ENCODE measurements around the gene ACOT8. TPM values are rescaled to one million over a fixed set of nuclear protein-coding genes. Genes with fewer than 3 reads are reported as not detected.

The ACOT8 gene
- total RNA-seq, 1 donor from 2014 or later: 15.9 TPM

GRCh38 chr20:45845452-45845851 is 11.7 kb downstream of the ACOT8 start:
- Mint-ChIP-seq H3K36me3 (ENCODE audit: low read depth) (peaks cover 6% of the 10 kb centered on the region), H3K4me3 (ENCODE audit: unreplicated experiment) (no peak overlapping the region), H3K27ac (ENCODE audit: unreplicated experiment) (no peak overlapping the region), H3K4me1 (ENCODE audit: low read depth) (peaks cover 7% of the 10 kb centered on the region), H3K27me3 (ENCODE audit: low read depth) (no peaks in the 10 kb centered on the region), H3K9me3 (ENCODE audit: low read depth) (no peaks in the 10 kb centered on the region)
- TF ChIP-seq CTCF (IDR thresholded peaks at IDR 0.05): no peak
- no peak for DNase-seq (ENCODE audit: low spot score)

GRCh38 chr20:45843506-45843905 is 13.7 kb downstream of the ACOT8 start:
- H3K4me3 Mint-ChIP-seq (ENCODE audit: unreplicated experiment): no peak overlapping the region
- TF ChIP-seq CTCF (IDR thresholded peaks at IDR 0.05): no peak
- peaks cover 7% of the 10 kb centered on the region for H3K4me1 Mint-ChIP-seq (ENCODE audit: low read depth)
- H3K36me3 Mint-ChIP-seq (ENCODE audit: low read depth): peaks cover 6% of the 10 kb centered on the region
- H3K27me3 Mint-ChIP-seq (ENCODE audit: low read depth): no peaks in the 10 kb centered on the region
- no peak for DNase-seq (ENCODE audit: low spot score)
- H3K27ac Mint-ChIP-seq (ENCODE audit: unreplicated experiment): no peak overlapping the region
- H3K9me3 Mint-ChIP-seq (ENCODE audit: low read depth): no peaks in the 10 kb centered on the region

GRCh38 chr20:45842169-45842812 is 14.9 kb downstream of the ACOT8 start:
- Mint-ChIP-seq H3K36me3 (ENCODE audit: low read depth) (peaks cover 6% of the 10 kb centered on the region), H3K27ac (ENCODE audit: unreplicated experiment) (peak overlapping the region; percentile 57)
- DNase-seq (ENCODE audit: low spot score): no peak

GRCh38 chr20:45841407-45842129 is 15.6 kb downstream of the ACOT8 start:
- peaks cover 6% of the 10 kb centered on the region for H3K36me3 Mint-ChIP-seq (ENCODE audit: low read depth)

More at GRCh38 chr20:45842169-45842812, 14.9 kb downstream of the ACOT8 start:
- peaks cover 9% of the 10 kb centered on the region for H3K4me1 Mint-ChIP-seq (ENCODE audit: low read depth)
- H3K9me3 Mint-ChIP-seq (ENCODE audit: low read depth): no peaks in the 10 kb centered on the region
- H3K27me3 Mint-ChIP-seq (ENCODE audit: low read depth): no peaks in the 10 kb centered on the region
- no peak overlapping the region for H3K4me3 Mint-ChIP-seq (ENCODE audit: unreplicated experiment)
- TF ChIP-seq CTCF (IDR thresholded peaks at IDR 0.05): no peak

More at GRCh38 chr20:45841407-45842129, 15.6 kb downstream of the ACOT8 start:
- TF ChIP-seq CTCF (IDR thresholded peaks at IDR 0.05): no peak
- Mint-ChIP-seq H3K4me1 (ENCODE audit: low read depth) (peaks cover 16% of the 10 kb centered on the region), H3K27ac (ENCODE audit: unreplicated experiment) (no peak overlapping the region), H3K27me3 (ENCODE audit: low read depth) (no peaks in the 10 kb centered on the region), H3K4me3 (ENCODE audit: unreplicated experiment) (no peak overlapping the region), H3K9me3 (ENCODE audit: low read depth) (no peaks in the 10 kb centered on the region)
- DNase-seq (ENCODE audit: low spot score): no peak

Measured in chondrocyte (in vitro differentiated cells).